ENCODE measurements around the gene TUBGCP5. TPM values are rescaled to one million over a fixed set of nuclear protein-coding genes. Genes with fewer than 3 reads are reported as not detected.
"Not testable (repeated sequence)": the region's sequence is repeated elsewhere in the genome, so short reads cannot be mapped to it uniquely, and the experiment has no call there.

Gene TUBGCP5
- total RNA-seq, 1 experiment from 2014 or later, result 10.7 TPM

GRCh38 chr15:23052522-23052921 lies 13.2 kb upstream of the TUBGCP5 start:
- no peaks in the 10 kb centered on the region for H3F3A ChIP-seq (ENCODE audit: insufficient read depth, low read depth)
- no peaks in the 10 kb centered on the region for H4K20me1 ChIP-seq (ENCODE audit: insufficient read depth)
- DNase-seq, result no peak
- intact Hi-C loops (cut with micrococcal nuclease; ENCODE audit: unreplicated experiment), result no loop called here
- peaks cover 17% of the 10 kb centered on the region for H3K27me3 ChIP-seq (ENCODE audit: insufficient read depth, low read depth)
- no peaks in the 10 kb centered on the region for H3K9me2 ChIP-seq (ENCODE audit: insufficient read depth)
- no peaks in the 10 kb centered on the region for H3K36me3 ChIP-seq (ENCODE audit: low read depth)
- ChIA-PET CTCF (no interaction called here), POLR2A (ENCODE audit: unreplicated experiment) (no interaction called here)
- H3K27ac ChIP-seq, result no peak overlapping the region
- no peaks in the 10 kb centered on the region for H3K79me2 ChIP-seq (ENCODE audit: low read depth)
- TF ChIP-seq CTCF (conservative IDR thresholded peaks at IDR 0.05) (no peak), EZH2 (IDR thresholded peaks at IDR 0.05; ENCODE audit: low read depth) (no peak)
- H3K4me3 ChIP-seq, result no peak overlapping the region
- H3K9me3 ChIP-seq (ENCODE audit: insufficient read depth, low read depth), result no peaks in the 10 kb centered on the region
- no TSS peak for BruUV-seq (replicated peaks)
- H2AFZ ChIP-seq, result no peak overlapping the region
- H3K4me1 ChIP-seq (replicated peaks; ENCODE audit: insufficient read depth), result no peaks in the 10 kb centered on the region
- H3K4me2 ChIP-seq, result no peak overlapping the region

GRCh38 chr15:23050708-23051107 lies 11.3 kb upstream of the TUBGCP5 start:
- Histone ChIP-seq H3K4me3 (no peak overlapping the region), H3K27ac (no peak overlapping the region), H3K27me3 (ENCODE audit: insufficient read depth, low read depth) (0 out of 2 replicates have a peak, but pooled peaks cover 8% of the 10 kb centered on the region), H3K79me2 (ENCODE audit: low read depth) (no peaks in the 10 kb centered on the region), H3K9me3 (ENCODE audit: insufficient read depth, low read depth) (no peaks in the 10 kb centered on the region), H3K4me2 (no peak overlapping the region), H3K4me1 (replicated peaks; ENCODE audit: insufficient read depth) (no peaks in the 10 kb centered on the region), H4K20me1 (ENCODE audit: insufficient read depth) (no peaks in the 10 kb centered on the region), H3K36me3 (ENCODE audit: low read depth) (no peaks in the 10 kb centered on the region), H3K9me2 (ENCODE audit: insufficient read depth) (no peaks in the 10 kb centered on the region), H2AFZ (no peak overlapping the region), H3F3A (ENCODE audit: insufficient read depth, low read depth) (no peaks in the 10 kb centered on the region)
- no TSS peak for BruUV-seq (replicated peaks)
- TF ChIP-seq CTCF (conservative IDR thresholded peaks at IDR 0.05) (no peak), EZH2 (IDR thresholded peaks at IDR 0.05; ENCODE audit: low read depth) (no peak)
- POLR2A ChIA-PET (ENCODE audit: unreplicated experiment), result no interaction called here
- intact Hi-C loops (cut with micrococcal nuclease; ENCODE audit: unreplicated experiment), result no loop called here
- CTCF ChIA-PET, result no interaction called here
- DNase-seq, result no peak

- Histone ChIP-seq H3F3A (ENCODE audit: insufficient read depth, low read depth) (no peaks in the 10 kb centered on the region), H3K79me2 (ENCODE audit: low read depth) (no peaks in the 10 kb centered on the region), H3K27ac (no peak overlapping the region), H3K9me3 (ENCODE audit: insufficient read depth, low read depth) (no peaks in the 10 kb centered on the region), H3K4me3 (no peak overlapping the region), H3K27me3 (ENCODE audit: insufficient read depth, low read depth) (0 out of 2 replicates have a peak, but pooled peaks cover 8% of the 10 kb centered on the region), H2AFZ (no peak overlapping the region), H3K4me1 (replicated peaks; ENCODE audit: insufficient read depth) (no peaks in the 10 kb centered on the region), H3K9me2 (ENCODE audit: insufficient read depth) (no peaks in the 10 kb centered on the region), H4K20me1 (ENCODE audit: insufficient read depth) (no peaks in the 10 kb centered on the region), H3K36me3 (ENCODE audit: low read depth) (no peaks in the 10 kb centered on the region), H3K4me2 (no peak overlapping the region)
- no TSS peak for BruUV-seq (replicated peaks)
- DNase-seq, result no peak
- CTCF ChIA-PET, result no interaction called here
- POLR2A ChIA-PET (ENCODE audit: unreplicated experiment), result no interaction called here
- TF ChIP-seq CTCF (conservative IDR thresholded peaks at IDR 0.05) (no peak), EZH2 (IDR thresholded peaks at IDR 0.05; ENCODE audit: low read depth) (no peak)
- intact Hi-C loops (cut with micrococcal nuclease; ENCODE audit: unreplicated experiment), result no loop called here
Observed at GRCh38 chr15:23049984-23050628, 10.7 kb upstream of the TUBGCP5 start.

- H3K4me2 ChIP-seq; H3K27me3 ChIP-seq (ENCODE audit: insufficient read depth, low read depth); BruUV-seq (replicated peaks); H3F3A ChIP-seq (ENCODE audit: insufficient read depth, low read depth); H3K4me3 ChIP-seq; H3K4me1 ChIP-seq (replicated peaks; ENCODE audit: insufficient read depth); H3K36me3 ChIP-seq (ENCODE audit: low read depth); H3K9me3 ChIP-seq (ENCODE audit: insufficient read depth, low read depth); POLR2A ChIA-PET (ENCODE audit: unreplicated experiment); intact Hi-C loops (cut with micrococcal nuclease; ENCODE audit: unreplicated experiment); DNase-seq; H3K79me2 ChIP-seq (ENCODE audit: low read depth); CTCF ChIA-PET; H4K20me1 ChIP-seq (ENCODE audit: insufficient read depth); H2AFZ ChIP-seq; H3K9me2 ChIP-seq (ENCODE audit: insufficient read depth); H3K27ac ChIP-seq: not testable (repeated sequence)
Observed at GRCh38 chr15:23048572-23049282, 9.4 kb upstream of the TUBGCP5 start.

- not testable (repeated sequence) for H3K9me2 ChIP-seq (ENCODE audit: insufficient read depth); BruUV-seq (replicated peaks)
Observed at GRCh38 chr15:23043987-23044386, 4.6 kb upstream of the TUBGCP5 start.

More at GRCh38 chr15:23043987-23044386, 4.6 kb upstream of the TUBGCP5 start:
- H3K4me1 ChIP-seq (replicated peaks; ENCODE audit: insufficient read depth); H2AFZ ChIP-seq; H3K36me3 ChIP-seq (ENCODE audit: low read depth); H3K4me3 ChIP-seq; CTCF ChIA-PET; H3K4me2 ChIP-seq; H3K27me3 ChIP-seq (ENCODE audit: insufficient read depth, low read depth); DNase-seq; H3K27ac ChIP-seq; H3F3A ChIP-seq (ENCODE audit: insufficient read depth, low read depth); H4K20me1 ChIP-seq (ENCODE audit: insufficient read depth); H3K9me3 ChIP-seq (ENCODE audit: insufficient read depth, low read depth); H3K79me2 ChIP-seq (ENCODE audit: low read depth); intact Hi-C loops (cut with micrococcal nuclease; ENCODE audit: unreplicated experiment); POLR2A ChIA-PET (ENCODE audit: unreplicated experiment): not testable (repeated sequence)
